ELF-1 (cell line): Measurements from ENCODE around the gene ATP10A.
A peak's percentile ranks its signal among the peaks of the same experiment; 100 is the strongest.
"Not testable (repeated sequence)": the region's sequence is repeated elsewhere in the genome, so short reads cannot be mapped to it uniquely, and the experiment has no call there.

Experiments
- DNase-seq: peaks from one replicate; pipeline ENCODE4 v3.0.0-alpha.2; 2016; ENCODE audit warnings: low read depth, low spot score

ATP10A gene

GRCh38 chr15:25882466-25882865 lies 19.3 kb upstream of the ATP10A start:
- no peak for DNase-seq

GRCh38 chr15:25880877-25881276 lies 17.8 kb upstream of the ATP10A start:
- DNase-seq, result not testable (repeated sequence)

DNA sequence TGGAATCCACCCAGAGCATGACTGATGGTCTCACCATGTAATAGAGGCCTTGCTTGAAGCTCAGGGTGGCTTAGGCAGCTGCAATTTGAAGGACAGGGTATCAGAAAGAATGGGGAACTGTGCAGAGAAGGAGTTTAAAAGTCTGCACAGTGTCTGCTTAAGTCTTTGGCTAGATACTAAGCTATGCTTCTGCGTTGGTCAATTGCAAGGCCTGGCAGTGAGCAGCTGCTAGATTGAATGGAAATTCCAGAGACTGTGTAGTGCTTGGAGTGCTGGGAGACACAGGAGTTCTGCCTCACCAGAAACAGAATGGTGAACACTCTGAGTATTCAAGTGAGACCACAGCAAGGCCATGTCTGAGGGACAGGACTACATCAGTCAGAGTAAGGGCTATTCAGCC lies 17.3 kb upstream of the ATP10A start:
- DNase-seq, result no peak

- DNase-seq, result no peak
Measured at GRCh38 chr15:25879438-25879837, 16.3 kb upstream of the ATP10A start.

DNA sequence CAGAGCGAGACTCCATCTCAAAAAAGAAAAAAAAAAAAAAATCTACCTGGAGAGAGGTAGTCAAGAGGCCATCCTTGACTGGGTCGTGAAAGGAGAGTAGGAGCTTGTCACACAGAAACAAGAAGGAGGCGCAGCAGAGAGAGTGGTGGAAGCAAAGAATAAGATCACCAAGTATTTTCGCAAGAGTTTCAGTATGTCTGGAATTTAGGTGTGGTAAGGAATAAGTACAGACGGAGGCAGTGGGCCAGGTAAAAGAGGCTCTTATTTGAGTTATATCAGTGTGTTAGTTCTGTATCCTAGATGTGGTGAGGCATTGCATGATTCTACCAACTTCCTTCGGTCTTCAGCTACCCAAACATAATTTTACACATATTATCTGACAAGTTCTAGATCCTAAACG lies 14.6 kb upstream of the ATP10A start:
- no peak for DNase-seq

DNA sequence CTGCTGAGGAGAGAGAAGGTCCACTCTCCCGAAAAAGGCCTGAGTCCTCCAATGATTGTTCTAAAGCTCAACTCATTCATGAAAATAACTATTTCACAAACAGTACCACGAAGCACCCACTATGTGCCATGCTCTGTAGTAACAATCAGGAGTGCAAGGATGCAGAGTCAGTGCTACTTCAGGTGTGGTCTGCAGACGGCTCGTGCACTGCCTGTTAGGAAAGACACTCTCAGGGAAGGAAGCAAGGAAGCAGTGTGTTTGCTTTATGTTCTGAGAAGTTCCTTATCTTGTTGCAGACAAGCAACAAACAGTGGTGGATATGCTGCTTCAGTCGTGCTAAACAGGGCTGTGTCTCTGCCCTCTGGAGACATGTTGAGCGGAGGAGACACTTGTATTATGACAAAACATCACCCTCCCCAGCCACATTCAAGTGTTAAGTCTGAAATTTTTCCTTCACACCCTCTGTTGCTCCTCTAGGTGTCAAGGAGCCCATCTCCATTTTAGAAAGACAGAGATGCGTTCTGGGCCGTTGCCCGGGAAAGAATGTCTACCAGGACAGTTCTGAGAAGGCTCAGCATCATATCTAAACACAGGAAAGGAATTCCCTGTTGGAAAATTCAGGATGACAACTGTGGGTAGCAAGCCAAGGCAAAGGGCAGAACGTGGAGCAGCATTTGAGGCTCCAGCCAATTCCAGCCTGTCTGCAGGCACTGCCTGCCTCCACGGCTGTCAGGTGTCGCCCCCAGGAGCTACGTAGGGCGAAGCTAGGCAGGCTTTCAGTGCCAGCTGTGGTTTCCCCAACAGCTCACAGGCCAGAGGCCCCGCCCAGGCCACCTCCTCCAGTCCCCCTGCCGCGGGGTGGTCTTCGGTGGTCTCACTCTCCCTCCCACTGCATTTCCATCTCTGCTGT lies 13.4 kb upstream of the ATP10A start:
- DNase-seq, result no peak

GRCh38 chr15:25875566-25875965 lies 12.4 kb upstream of the ATP10A start:
- no peak for DNase-seq

GRCh38 chr15:25874379-25874778 lies 11.3 kb upstream of the ATP10A start:
- no peak for DNase-seq

DNA sequence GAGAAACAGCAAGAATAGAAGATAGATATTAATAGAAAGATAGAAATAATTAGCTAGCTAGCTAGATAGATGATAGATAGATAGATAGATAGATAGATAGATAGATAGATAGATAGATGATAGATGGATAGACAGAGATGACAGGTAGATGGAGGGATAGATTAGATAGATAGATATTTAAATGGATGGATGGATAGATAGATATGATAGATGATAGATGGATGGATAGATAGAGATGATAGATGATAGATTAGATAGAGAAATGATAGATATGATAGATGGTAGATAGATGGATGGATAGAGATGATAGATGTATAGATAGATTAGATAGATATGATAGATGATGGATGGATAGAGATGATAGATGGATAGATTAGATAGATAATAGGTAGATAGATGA lies 8.3 kb upstream of the ATP10A start:
- no peak for DNase-seq

DNA sequence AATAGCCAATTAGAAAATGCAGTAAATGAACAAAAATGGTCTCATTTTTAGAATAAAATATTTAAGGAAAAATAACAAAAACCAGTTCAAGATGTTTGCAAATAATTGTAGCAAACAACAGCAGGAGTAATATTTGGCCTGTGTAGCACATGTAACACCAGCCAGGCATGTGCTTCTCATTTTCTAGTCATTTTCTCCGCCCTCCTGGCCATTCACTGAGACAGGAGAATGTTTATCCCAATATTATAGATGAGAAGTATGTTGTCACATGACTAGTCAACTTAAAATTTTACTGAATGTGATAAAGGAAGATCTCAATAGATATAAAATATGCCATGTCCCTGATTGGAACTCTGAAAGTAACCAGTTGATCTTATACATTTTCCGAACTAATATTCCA lies 7.8 kb upstream of the ATP10A start:
- no peak for DNase-seq

GRCh38 chr15:25869701-25870100 lies 6.6 kb upstream of the ATP10A start:
- no peak for DNase-seq

DNA sequence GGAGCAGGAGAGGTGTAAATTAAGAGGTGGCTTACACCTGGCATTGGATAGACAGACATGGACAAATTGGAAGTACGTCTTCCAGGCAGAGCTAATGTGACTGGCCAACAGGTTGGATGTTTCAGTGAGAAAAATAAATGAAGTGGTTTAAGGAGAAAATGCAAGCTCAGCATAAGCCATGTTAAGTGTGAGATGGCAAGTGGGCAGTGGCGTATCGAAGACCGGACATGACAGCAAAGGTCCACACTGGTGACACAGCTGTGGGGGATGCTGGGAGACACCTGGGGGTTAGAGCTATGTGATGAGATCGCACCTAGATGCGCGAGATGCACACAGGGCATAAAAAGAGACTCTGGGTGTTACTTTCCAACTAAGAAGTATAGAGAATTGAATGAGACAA lies 3.7 kb upstream of the ATP10A start:
- no peak for DNase-seq

DNA sequence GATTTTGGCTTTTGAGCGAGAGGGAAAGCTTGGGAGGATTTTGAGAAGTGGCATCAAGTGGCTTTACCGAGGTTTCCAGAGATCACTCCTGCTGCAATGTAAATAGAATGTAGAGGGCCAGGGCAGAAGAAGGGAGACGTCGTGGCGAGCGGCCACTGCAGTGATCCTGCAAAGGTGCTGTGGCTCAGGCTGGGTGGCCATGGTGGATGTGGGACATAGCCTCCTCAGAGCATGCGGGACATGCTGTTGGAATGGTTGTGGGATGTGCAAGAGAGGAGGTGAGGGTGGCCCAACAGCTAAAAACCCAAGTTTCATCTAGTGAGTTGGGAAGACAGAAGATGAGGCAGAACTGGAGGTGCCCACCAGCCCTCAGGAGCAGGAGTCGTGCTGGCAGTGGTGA lies 3.1 kb upstream of the ATP10A start:
- no peak for DNase-seq

DNA sequence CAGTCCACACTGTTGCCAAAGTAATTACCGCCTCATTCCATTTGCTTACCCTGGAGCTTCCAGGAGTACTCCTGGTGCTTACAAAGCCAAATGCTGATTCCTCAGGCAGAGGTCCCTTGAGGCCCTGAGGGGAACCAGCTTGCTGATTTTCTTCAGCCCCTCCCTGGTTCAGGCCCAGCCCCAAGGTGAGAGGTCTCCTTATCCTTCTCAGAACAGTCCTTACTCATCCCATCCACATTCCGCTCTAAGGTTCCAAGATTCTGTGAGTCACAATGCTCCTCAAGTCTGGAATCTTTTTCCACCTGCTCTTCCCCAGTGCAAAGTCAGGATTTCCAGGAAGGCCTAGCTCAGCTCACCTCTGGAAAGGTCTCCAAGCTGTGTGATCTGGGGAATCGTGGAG lies 1.8 kb upstream of the ATP10A start:
- no peak for DNase-seq

DNA sequence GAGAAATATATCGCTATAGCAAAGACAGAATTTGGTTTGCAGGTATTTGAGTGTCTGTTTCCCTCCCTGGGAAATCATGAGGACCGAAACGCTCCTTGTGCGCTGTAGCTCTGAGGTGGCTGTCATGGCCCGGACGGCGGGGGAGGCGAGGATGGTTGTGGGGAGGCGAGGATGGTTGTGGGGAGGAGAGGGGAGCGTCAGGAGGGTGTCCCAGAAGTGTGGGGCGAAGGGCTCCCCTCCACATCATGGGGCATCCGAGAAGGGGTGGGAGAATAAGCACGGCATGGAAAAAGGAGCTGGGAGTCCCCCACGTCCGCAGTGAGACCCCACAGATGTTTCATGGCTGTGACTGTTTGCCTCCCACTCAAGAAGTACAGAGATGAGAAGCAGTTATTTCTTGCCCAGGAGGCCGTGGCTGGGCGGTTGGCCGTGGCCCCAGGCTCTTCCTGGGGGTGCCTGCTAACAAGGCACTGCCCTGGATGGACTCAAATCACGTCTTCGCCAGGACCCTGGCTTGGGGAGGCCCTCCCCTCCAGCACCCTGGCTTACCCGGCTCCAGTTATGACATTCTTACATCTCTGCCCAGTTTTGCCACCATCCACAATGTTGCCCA lies 947 bp upstream of the ATP10A start:
- no peak for DNase-seq

- DNase-seq, result peak; percentile 48
Measured at GRCh38 chr15:25862472-25863110, 536 bp downstream of the ATP10A start.

GRCh38 chr15:25862071-25862471 lies 1.1 kb downstream of the ATP10A start:
- DNase-seq, result no peak

- DNase-seq, result no peak
Measured at GRCh38 chr15:25860885-25861866, 2.0 kb downstream of the ATP10A start.

DNA sequence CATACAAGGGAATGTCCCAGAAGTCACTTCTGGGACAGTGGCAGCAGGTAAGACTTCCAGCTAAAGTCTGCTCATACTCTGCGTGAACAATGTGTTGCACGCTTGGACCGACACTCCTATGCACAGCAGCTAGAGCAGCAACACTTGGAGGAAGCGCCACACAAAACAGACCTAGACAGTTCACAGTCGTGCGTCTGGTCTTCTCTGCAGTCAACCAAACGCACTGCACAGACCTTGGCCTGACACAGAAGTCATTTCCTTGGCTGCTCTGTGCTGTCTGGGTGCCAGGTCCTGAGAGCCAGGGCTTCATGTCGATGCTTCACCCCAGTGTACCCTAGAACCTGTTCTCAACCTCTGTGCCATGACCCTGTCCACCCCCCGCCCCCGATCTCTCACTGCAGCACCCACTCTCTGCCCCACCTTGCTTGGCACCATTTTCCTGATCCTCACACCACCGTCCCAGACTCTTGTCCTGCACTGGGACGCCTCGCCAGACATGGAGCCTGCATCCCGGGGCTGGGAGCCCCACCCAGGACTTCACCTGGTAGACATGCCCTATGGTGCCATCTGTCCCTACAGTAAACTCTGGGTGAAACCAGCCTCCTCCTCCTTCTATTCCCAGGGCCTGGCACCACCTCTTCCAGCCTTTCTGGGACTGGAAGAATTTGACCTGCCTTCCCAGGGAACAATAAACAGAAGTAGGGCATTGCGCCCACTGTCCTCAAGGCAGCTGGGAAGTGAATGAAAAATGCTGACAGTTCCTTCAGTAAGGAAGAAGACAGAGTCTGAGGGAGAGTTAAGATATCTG lies 3.1 kb downstream of the ATP10A start:
- no peak for DNase-seq

GRCh38 chr15:25858952-25859760 lies 4.0 kb downstream of the ATP10A start:
- no peak for DNase-seq
